ENCODE data around the gene SRRM3.
"Not testable (repeated sequence)": the region's sequence is repeated elsewhere in the genome, so short reads cannot be mapped to it uniquely, and the experiment has no call there.

DNA sequence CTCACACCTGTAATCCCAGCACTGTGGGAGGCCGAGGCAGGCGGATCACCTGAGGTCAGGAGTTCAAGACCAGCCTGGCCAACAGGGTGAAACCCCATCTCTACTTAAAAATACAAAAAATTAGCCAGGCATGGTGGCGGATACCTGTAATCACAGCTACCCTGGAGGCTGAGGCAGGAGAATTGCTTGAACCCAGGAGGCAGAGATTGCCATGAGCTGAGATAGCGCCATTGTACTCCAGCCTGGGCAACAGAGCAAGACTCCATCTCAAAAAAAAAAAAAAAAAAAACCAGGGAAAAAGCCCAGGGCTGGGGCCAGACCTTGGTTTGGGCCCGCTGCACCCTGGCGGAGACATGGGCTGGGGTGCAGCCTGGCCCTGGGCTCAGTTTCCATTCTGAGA, 110.1 kb downstream of the SRRM3 start:
- TF ChIP-seq, protein P1, sequence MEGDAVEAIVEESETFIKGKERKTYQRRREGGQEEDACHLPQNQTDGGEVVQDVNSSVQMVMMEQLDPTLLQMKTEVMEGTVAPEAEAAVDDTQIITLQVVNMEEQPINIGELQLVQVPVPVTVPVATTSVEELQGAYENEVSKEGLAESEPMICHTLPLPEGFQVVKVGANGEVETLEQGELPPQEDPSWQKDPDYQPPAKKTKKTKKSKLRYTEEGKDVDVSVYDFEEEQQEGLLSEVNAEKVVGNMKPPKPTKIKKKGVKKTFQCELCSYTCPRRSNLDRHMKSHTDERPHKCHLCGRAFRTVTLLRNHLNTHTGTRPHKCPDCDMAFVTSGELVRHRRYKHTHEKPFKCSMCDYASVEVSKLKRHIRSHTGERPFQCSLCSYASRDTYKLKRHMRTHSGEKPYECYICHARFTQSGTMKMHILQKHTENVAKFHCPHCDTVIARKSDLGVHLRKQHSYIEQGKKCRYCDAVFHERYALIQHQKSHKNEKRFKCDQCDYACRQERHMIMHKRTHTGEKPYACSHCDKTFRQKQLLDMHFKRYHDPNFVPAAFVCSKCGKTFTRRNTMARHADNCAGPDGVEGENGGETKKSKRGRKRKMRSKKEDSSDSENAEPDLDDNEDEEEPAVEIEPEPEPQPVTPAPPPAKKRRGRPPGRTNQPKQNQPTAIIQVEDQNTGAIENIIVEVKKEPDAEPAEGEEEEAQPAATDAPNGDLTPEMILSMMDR (IDR thresholded peaks at IDR 0.05) = not testable (repeated sequence)
- TF ChIP-seq POLR2A (IDR thresholded peaks at IDR 0.05) = not testable (repeated sequence)

Measured in heart left ventricle (tissue), 13 donors.